RPMI8226 (cell line): Measurements from ENCODE around the gene CFTR.

Experiments
- DNase-seq: peaks from one replicate; pipeline ENCODE4 v3.0.0-alpha.2; 2015

Gene CFTR

DNA sequence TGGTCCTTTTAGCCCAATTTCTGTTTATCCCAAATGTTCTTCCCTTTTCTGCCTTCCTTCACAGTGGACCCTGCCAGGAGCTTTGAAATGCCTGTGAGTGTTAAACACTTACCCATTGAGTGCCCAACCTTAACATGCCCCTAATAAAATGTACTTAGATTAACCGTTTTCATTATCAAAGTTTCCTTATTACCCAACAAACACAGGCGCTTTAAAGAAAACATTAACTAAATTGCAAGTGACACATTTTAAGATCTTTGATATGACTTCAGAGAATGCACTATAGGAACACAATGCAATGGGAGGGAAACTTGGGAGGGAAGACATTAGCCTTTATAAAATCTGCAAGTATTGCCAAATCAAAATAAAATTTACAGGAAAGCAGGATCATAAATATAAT is 177.0 kb downstream of the CFTR start:
- DNase-seq: no peak

GRCh38 chr7:117659531-117660011 is 179.7 kb downstream of the CFTR start:
- DNase-seq: no peak

DNA sequence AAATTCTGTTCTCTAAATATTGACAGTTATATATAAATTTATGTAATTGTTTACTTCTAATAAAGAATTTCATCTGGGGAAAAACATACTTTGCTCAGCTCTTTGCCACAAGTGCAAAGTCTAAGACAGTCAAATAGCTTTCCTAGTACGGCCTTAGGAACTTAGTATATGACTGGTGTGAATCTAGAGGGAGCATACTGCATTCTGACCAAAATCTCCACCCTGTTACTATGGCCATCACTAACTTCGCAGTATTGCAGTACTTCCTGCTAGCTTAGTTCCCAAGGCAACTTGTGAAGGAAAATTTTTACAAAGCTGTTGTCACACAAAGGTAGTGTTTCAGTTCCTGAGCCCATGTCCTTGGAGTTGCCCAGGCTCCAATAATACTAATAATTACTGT is 181.5 kb downstream of the CFTR start:
- DNase-seq: no peak

DNA sequence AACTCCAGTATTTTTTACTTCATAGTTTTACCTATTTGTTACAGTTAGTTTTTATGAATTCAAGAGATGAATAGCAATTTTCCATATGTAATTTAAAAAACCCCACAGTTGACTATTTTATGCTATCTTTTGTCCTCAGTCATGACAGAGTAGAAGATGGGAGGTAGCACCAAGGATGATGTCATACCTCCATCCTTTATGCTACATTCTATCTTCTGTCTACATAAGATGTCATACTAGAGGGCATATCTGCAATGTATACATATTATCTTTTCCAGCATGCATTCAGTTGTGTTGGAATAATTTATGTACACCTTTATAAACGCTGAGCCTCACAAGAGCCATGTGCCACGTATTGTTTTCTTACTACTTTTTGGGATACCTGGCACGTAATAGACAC is 184.2 kb downstream of the CFTR start:
- DNase-seq: no peak

GRCh38 chr7:117665368-117665767 is 185.5 kb downstream of the CFTR start:
- DNase-seq: no peak

DNA sequence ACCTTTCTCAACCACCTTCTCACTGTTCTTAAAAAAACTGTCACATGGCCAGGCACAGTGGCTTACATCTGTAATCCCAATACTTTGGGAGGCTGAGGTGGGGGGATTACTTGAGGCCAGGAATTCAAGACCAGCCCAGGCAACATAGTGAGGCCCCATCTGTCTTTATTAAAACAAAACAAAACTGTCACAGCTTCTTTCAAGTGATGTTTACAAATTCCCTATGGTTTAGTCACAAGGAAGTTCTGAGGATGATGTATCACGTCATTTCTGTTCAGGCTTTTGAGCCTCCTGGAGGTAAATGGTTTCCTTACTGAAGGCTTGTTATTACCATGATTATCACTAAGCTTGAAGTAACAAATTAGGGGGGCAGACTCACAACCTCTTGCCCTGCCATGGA is 186.2 kb downstream of the CFTR start:
- DNase-seq: no peak

GRCh38 chr7:117666689-117667088 is 186.9 kb downstream of the CFTR start:
- DNase-seq: no peak

DNA sequence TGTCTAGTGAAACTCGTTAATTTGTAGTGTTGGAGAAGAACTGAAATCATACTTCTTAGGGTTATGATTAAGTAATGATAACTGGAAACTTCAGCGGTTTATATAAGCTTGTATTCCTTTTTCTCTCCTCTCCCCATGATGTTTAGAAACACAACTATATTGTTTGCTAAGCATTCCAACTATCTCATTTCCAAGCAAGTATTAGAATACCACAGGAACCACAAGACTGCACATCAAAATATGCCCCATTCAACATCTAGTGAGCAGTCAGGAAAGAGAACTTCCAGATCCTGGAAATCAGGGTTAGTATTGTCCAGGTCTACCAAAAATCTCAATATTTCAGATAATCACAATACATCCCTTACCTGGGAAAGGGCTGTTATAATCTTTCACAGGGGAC is 187.6 kb downstream of the CFTR start:
- no peak for DNase-seq

DNA sequence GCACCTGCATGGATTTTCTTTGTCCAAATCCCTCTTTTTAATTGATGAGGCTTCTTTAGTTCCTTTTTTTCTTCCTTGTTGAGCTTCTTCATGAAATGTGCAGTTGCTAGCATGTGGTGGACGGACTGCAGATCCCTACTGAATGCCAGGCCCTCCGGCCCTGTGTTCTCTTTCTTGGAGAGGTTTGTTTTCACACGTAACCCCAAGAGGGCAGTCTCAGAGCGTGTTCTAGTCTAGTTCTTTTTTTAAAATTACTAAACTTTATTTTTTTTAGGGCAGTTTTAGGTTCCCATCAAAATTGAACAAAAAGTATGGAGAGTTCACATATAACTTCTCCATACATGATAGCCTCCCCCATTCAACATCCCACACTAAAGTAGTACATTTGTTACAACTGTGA is 190.0 kb downstream of the CFTR start:
- no peak for DNase-seq

DNA sequence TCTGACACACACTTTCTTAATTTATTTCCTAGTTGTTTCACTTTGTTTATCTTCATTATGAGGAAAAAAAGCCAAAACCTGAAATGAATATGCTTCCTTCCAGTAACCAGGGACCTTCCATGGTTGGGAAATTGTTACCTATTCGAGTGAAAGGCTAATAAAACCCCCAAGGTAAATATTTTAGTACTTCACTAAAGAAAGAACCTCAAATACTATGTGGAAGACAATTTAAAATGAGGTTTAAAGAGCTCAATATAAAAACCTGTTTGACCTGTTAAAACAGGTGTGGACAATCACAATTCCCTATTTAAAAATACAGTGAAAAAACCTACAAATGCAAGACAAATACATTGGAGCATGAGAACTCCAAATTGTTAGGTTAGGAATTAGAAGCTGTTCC is 192.6 kb downstream of the CFTR start:
- no peak for DNase-seq

- no peak for DNase-seq
Observed at GRCh38 chr7:117673367-117673766, 193.5 kb downstream of the CFTR start.

- peak; percentile 54 for DNase-seq
Observed at GRCh38 chr7:117673839-117674238, 194.0 kb downstream of the CFTR start.

- DNase-seq: no peak
Observed at GRCh38 chr7:117674617-117675016, 194.8 kb downstream of the CFTR start.

GRCh38 chr7:117675497-117676435 is 195.9 kb downstream of the CFTR start:
- DNase-seq: no peak

DNA sequence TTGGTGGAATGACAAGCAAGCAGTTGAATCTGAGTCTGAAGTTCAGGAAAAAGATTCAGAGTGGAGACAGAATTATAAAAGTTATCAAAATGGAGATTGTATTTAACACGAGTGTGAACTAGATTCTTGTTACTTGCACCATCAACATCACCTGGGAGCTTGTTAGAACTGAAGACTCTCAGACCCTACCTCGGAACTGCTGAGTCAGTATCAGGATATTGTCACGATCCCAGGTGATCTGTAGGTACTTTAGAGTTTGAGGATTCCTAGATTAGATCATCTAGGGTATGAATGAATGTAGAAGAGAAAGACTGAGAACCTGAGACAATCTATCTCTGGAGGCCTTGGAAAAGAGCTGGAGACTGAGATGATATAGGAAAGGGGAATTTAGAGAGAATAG is 199.3 kb downstream of the CFTR start:
- no peak for DNase-seq

- DNase-seq: no peak
Observed at GRCh38 chr7:117682681-117683385, 203.0 kb downstream of the CFTR start.

DNA sequence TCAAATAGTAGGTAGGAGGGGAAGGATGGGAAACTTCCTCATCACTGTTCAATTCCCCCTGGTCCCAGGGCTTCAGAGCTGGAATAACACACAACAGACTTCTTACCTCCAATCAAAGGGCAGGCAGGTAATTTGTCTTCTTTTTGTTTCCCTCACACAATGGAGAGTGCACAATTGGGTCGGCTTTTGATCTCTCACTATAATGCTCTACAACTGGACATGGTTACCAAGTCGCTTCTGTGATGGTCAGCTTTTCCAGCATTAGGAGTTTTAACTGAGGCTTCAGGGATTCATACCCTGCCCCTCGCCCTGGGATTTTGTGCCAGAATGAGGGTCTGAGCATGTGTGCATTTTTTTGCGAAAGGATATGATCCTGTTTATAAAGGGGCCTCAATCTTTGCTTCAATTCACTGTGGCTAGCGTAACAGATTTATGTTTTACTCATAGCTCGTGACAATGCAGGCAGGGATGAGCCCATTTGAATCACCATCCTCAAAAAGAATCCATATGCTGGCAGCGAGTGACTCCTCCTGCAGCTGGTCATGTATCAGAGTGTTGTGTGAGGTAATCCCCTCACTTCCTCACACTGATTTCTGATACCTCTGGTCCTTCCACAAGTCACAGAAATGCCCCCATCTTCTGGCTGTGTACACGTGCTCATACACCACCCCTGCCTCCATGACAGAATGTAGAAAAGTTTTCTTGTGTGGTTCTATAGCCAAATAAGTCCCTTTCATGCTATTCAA is 203.8 kb downstream of the CFTR start:
- no peak for DNase-seq

- DNase-seq: no peak
Observed at GRCh38 chr7:117685795-117686194, 206.0 kb downstream of the CFTR start.

DNA sequence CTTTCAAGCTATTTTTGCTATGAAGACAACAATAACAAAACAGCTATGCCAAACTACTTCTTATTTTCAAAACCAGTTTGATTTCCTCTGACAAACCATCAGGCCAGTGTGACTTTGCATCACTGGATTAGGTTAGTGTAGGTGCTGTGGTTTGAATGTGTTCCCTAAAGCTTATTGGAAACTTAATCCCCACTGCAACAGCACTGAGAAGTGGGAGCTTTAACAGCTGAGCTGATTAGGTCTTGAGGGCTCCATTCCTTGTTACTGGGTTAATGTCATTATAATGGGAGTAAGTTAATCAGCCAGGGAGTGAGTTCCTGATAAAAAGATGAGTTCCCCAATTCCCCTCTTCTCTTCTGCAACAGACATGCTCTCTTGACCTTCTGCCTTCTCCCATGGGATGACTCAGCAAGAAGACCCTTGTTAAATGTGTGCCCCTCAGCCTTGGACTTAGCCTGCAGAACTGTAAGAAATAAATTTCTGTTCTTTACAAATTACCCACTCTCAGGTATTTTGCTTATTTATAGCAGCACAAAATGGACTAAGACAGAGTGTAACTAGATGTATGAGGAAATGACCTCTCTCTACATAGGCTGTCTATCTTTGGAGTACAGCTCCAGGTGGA is 206.6 kb downstream of the CFTR start:
- DNase-seq: no peak

DNA sequence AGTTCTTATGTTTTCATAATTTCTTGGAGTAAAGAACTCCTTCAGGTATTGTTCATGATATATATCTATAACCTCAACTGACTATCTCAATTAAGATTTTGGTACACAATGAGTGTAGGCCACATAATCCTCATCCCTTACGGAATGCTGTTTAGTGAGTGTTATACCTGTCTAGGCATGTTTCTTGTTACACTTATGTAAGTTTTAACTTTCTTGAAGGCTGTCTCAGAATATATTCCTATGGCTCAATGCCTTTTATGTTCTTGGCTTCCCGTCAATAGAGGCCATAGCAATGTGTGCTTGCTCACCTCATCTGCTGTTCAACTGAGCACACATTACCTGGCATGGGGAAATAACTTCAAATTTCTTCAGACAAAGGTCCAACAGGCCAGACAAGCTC is 208.3 kb downstream of the CFTR start:
- no peak for DNase-seq

DNA sequence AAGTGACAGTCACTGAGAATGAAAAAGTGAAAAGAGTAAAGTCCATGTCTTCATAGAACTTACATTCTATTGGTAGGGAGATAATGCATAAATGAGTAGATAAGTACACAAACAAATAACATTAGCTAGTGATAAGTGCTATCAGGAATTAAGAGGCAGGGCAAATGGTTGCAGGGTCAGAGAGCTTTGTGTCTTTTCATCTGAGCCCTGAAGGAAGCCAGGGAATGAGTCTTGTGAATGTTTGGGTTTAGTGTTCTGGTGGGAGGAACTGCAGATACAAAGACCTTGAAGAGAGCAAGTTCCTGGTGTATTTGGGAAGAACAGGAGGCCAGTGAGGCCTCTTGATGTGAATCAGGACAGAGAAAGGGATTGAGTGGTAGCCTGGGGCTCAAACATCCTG is 209.6 kb downstream of the CFTR start:
- DNase-seq: no peak

- no peak for DNase-seq
Observed at GRCh38 chr7:117690147-117690546, 210.3 kb downstream of the CFTR start.

GRCh38 chr7:117692338-117692737 is 212.5 kb downstream of the CFTR start:
- no peak for DNase-seq
